PC-3 (cell line): Measurements from ENCODE around the gene TBPL1. TPM values are rescaled to one million over a fixed set of nuclear protein-coding genes. Genes with fewer than 3 reads are reported as not detected.

Source experiments
- ATAC-seq: fragments of 200-7000 bp; cut with Tn5 transposase; 2 replicates; pipeline ENCODE4 v1.9.1; 2020; ENCODE audit warnings: mild to moderate bottlenecking, moderate library complexity
- BruUV-seq: library from RNA; stranded (reverse); fragments of 400-500 nt; replicated peaks from 2 replicates; lab custom pipeline; 2021; lab: Mats Ljungman, UMichigan
- CTCF ChIA-PET: fragments of 300-600 bp; sonication (Branson Sonifier 250); formaldehyde crosslinking; loops from one replicate; lab custom pipeline; 2022; ENCODE audit warnings: antibody characterized with exemption; lab: Charles Lee
- POLR2A ChIA-PET: fragments of 300-600 bp; sonication (Branson Sonifier 250); formaldehyde crosslinking; loops from one replicate; lab custom pipeline; 2022; ENCODE audit warnings: antibody characterized with exemption; ENCODE audit not compliant: unreplicated experiment; lab: Charles Lee
- DNase-seq: peaks from one replicate; pipeline ENCODE4 v3.0.0-alpha.2; 2015
- H2AFZ ChIP-seq: fragments of 300-600 bp; sonication (generic); 2 replicates; pipeline ENCODE4 v1.6.0; 2016; ENCODE audit warnings: antibody characterized with exemption, low read length
- H3F3A ChIP-seq: fragments of 300-600 bp; sonication (generic); one replicate; pipeline ENCODE4 v1.6.0; 2017; ENCODE audit warnings: antibody characterized with exemption, low read length, control low read depth, mild to moderate bottlenecking; ENCODE audit not compliant: unreplicated experiment
- H3K27ac ChIP-seq: fragments of 300-600 bp; sonication (generic); 2 replicates; pipeline ENCODE4 v1.5.1; 2016; ENCODE audit warnings: mild to moderate bottlenecking, low read length
- H3K27me3 ChIP-seq: fragments of 300-600 bp; sonication (generic); 2 replicates; pipeline ENCODE4 v1.6.1; 2016; ENCODE audit warnings: low read length, mixed read lengths
- H3K36me3 ChIP-seq: fragments of 300-600 bp; sonication (generic); 2 replicates; pipeline ENCODE4 v1.6.1; 2016; ENCODE audit warnings: low read depth, mixed run types, low read length, mixed read lengths
- H3K4me1 ChIP-seq: fragments of 300-600 bp; sonication (generic); 2 replicates; pipeline ENCODE4 v1.5.1; 2016; ENCODE audit warnings: low read length; ENCODE audit not compliant: insufficient read depth
- H3K4me2 ChIP-seq: fragments of 300-600 bp; sonication (generic); 2 replicates; pipeline ENCODE4 v1.6.0; 2016; ENCODE audit warnings: low read length
- H3K4me3 ChIP-seq: fragments of 300-600 bp; sonication (generic); 2 replicates; pipeline ENCODE4 v1.5.1; 2016; ENCODE audit warnings: mild to moderate bottlenecking, low read length, mixed read lengths
- H3K79me2 ChIP-seq: fragments of 300-600 bp; sonication (generic); 2 replicates; pipeline ENCODE4 v1.6.1; 2017; ENCODE audit warnings: low read length, mixed read lengths
- H3K9ac ChIP-seq: fragments of 300-600 bp; sonication (generic); 2 replicates; pipeline ENCODE4 v1.6.0; 2016; ENCODE audit warnings: mild to moderate bottlenecking, low read length
- H3K9me2 ChIP-seq: fragments of 300-600 bp; sonication (generic); replicated peaks from 2 replicates; pipeline ENCODE4 v1.6.1; 2016; ENCODE audit warnings: mixed run types, low read length, mixed read lengths
- H3K9me3 ChIP-seq: fragments of 300-600 bp; sonication (generic); 2 replicates; pipeline ENCODE4 v1.6.1; 2016; ENCODE audit warnings: low read length, mixed read lengths
- H4K20me1 ChIP-seq: fragments of 300-600 bp; sonication (generic); 2 replicates; pipeline ENCODE4 v1.6.1; 2016; ENCODE audit warnings: low read length, mixed read lengths
- EZH2 ChIP-seq: fragments of 300-600 bp; sonication (generic); IDR thresholded peaks from one replicate; pipeline ENCODE4 v1.6.1; 2017; ENCODE audit warnings: antibody characterized with exemption, mild to moderate bottlenecking, low read length; ENCODE audit not compliant: unreplicated experiment
- EZH2phosphoT487 ChIP-seq: fragments of 300-600 bp; sonication (generic); IDR thresholded peaks from 2 replicates; pipeline ENCODE4 v1.6.1; 2018; ENCODE audit warnings: mild to moderate bottlenecking, antibody characterized with exemption, low read length, borderline replicate concordance
- intact Hi-C: fragments of 100-400 bp; cut with micrococcal nuclease; formaldehyde crosslinking; loops from 2 replicates; pipeline ENCODE4 v1.9.0; 2023
- total RNA-seq: library from RNA; depleted of rRNA; stranded (reverse); fragments of >200 nt; gene quantifications from 2 replicates; pipeline ENCODE4 v1.2.3, GENCODE V29; 2014
- TF ChIP-seq, protein P1 (sequence below): fragments of 300-600 bp; sonication (generic); conservative IDR thresholded peaks from 2 replicates; pipeline ENCODE4 v1.5.1; 2017; ENCODE audit warnings: antibody characterized with exemption, low read depth, mild to moderate bottlenecking, low read length

Gene TBPL1
- total RNA-seq, 1 experiment from 2014 or later, result 30.8 TPM

DNA sequence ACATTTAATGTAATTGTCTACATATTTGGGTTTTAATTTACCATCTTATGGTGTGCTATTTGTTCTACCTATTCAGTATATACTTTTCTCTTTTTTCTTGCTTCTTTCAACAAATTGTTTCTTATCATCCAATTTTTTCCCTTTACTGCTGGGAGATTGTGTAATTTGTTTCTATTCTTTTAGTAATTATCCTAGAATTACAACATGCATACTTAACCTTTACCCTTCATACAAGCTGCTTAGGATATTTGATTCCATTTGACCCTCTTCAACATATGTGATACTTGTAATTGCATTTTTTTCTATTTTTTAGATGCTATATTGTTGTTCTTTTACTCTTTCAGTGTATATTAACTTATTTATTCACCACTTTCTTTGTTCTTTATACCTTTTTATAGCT, 15.1 kb upstream of the TBPL1 start:
- H2AFZ ChIP-seq, result no peak overlapping the region
- H3F3A ChIP-seq, result no peaks in the 10 kb centered on the region
- no peaks in the 10 kb centered on the region for H3K27me3 ChIP-seq
- DNase-seq, result no peak
- H3K27ac ChIP-seq, result no peak overlapping the region
- TF ChIP-seq EZH2 (no peak), EZH2phosphoT487 (no peak)
- TF ChIP-seq, protein P1, sequence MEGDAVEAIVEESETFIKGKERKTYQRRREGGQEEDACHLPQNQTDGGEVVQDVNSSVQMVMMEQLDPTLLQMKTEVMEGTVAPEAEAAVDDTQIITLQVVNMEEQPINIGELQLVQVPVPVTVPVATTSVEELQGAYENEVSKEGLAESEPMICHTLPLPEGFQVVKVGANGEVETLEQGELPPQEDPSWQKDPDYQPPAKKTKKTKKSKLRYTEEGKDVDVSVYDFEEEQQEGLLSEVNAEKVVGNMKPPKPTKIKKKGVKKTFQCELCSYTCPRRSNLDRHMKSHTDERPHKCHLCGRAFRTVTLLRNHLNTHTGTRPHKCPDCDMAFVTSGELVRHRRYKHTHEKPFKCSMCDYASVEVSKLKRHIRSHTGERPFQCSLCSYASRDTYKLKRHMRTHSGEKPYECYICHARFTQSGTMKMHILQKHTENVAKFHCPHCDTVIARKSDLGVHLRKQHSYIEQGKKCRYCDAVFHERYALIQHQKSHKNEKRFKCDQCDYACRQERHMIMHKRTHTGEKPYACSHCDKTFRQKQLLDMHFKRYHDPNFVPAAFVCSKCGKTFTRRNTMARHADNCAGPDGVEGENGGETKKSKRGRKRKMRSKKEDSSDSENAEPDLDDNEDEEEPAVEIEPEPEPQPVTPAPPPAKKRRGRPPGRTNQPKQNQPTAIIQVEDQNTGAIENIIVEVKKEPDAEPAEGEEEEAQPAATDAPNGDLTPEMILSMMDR, result no peak
- no peaks in the 10 kb centered on the region for H3K36me3 ChIP-seq
- BruUV-seq, result no TSS peak
- CTCF ChIA-PET, result no interaction called here
- POLR2A ChIA-PET, result no interaction called here
- H3K9me2 ChIP-seq, result no peaks in the 10 kb centered on the region
- intact Hi-C loops, result no loop called here
- no peak for ATAC-seq
- no peaks in the 10 kb centered on the region for H3K79me2 ChIP-seq
- no peak overlapping the region for H3K9ac ChIP-seq
- H3K4me2 ChIP-seq, result no peak overlapping the region
- no peaks in the 10 kb centered on the region for H3K9me3 ChIP-seq
- H4K20me1 ChIP-seq, result no peaks in the 10 kb centered on the region
- no peaks in the 10 kb centered on the region for H3K4me1 ChIP-seq
- no peak overlapping the region for H3K4me3 ChIP-seq

DNA sequence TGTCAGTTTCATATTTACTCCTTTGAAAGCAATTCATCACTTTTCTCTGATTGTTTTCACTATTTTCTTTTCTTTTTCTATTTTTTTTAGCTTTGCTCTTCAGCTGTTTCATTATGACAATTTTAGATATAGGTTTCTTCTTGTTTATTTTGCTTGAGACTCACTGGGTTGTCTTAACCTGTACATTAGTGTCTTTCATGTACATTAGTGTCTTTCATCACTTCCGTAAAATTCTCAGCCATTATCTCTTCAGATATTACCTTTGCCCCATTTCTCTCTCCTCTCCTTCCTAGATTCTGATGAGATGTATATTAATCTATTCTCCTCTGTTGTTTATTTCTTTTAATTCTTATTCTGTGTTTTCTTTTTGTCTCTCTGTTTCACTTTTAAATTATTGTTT, 14.5 kb upstream of the TBPL1 start:
- POLR2A ChIA-PET, result no interaction called here
- no TSS peak for BruUV-seq

More for the DNA sequence above, 14.5 kb upstream of the TBPL1 start:
- H3K4me1 ChIP-seq, result no peaks in the 10 kb centered on the region
- H3K9me2 ChIP-seq, result no peaks in the 10 kb centered on the region
- H2AFZ ChIP-seq, result no peak overlapping the region
- H3K27me3 ChIP-seq, result no peaks in the 10 kb centered on the region
- DNase-seq (no peak), ATAC-seq (no peak)
- TF ChIP-seq, protein P1, result no peak
- TF ChIP-seq EZH2 (no peak), EZH2phosphoT487 (no peak)
- CTCF ChIA-PET, result no interaction called here
- no peaks in the 10 kb centered on the region for H4K20me1 ChIP-seq
- intact Hi-C loops, result no loop called here
- H3K9ac ChIP-seq, result no peak overlapping the region
- H3F3A ChIP-seq, result no peaks in the 10 kb centered on the region
- no peak overlapping the region for H3K4me2 ChIP-seq
- no peaks in the 10 kb centered on the region for H3K79me2 ChIP-seq
- H3K4me3 ChIP-seq, result no peak overlapping the region
- H3K27ac ChIP-seq, result no peak overlapping the region
- no peaks in the 10 kb centered on the region for H3K36me3 ChIP-seq
- H3K9me3 ChIP-seq, result no peaks in the 10 kb centered on the region
